ENCODE data around the gene AHNAK.
"Not testable (repeated sequence)": the region's sequence is repeated elsewhere in the genome, so short reads cannot be mapped to it uniquely, and the experiment has no call there.

The AHNAK gene, protein sequence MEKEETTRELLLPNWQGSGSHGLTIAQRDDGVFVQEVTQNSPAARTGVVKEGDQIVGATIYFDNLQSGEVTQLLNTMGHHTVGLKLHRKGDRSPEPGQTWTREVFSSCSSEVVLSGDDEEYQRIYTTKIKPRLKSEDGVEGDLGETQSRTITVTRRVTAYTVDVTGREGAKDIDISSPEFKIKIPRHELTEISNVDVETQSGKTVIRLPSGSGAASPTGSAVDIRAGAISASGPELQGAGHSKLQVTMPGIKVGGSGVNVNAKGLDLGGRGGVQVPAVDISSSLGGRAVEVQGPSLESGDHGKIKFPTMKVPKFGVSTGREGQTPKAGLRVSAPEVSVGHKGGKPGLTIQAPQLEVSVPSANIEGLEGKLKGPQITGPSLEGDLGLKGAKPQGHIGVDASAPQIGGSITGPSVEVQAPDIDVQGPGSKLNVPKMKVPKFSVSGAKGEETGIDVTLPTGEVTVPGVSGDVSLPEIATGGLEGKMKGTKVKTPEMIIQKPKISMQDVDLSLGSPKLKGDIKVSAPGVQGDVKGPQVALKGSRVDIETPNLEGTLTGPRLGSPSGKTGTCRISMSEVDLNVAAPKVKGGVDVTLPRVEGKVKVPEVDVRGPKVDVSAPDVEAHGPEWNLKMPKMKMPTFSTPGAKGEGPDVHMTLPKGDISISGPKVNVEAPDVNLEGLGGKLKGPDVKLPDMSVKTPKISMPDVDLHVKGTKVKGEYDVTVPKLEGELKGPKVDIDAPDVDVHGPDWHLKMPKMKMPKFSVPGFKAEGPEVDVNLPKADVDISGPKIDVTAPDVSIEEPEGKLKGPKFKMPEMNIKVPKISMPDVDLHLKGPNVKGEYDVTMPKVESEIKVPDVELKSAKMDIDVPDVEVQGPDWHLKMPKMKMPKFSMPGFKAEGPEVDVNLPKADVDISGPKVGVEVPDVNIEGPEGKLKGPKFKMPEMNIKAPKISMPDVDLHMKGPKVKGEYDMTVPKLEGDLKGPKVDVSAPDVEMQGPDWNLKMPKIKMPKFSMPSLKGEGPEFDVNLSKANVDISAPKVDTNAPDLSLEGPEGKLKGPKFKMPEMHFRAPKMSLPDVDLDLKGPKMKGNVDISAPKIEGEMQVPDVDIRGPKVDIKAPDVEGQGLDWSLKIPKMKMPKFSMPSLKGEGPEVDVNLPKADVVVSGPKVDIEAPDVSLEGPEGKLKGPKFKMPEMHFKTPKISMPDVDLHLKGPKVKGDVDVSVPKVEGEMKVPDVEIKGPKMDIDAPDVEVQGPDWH (N-terminal part only)

DNA sequence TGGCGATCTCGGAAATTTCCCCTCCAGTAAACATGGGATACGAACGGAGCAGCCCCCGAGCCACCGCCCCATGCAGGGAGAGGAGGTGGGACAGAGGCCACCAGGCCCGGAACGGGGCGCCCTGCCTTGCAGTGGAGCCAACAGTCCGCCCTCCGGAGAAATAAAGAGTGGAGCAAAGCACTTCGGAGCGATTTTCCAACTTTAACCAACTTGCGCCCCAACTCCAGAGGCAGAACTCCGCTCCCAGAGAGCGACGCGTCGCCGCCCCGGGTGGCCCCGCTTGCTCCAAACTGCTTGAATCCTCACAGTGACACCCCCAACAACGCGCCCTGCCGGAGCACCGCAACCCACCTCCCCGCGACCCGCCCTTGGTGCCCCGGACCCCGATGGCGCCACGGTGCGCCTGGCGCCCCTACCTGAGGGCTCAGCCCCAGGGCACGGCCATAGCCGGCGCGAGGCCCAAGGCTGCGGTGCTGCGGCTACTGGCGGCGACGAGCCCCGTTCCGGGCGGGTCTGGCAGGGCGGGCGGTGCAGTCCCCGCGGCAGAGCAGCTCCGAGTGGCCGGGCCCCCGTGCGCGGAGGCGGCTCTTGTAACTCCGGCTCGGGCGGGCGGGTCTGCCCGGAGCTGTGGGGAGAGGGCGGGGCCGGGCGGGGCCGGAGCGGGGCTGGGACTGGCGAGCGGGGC lies at the start of gene AHNAK:
Gene AHNAK (minus strand): TSS at position 563 of the 685 bp plus-strand sequence. CDS start 10,708 bp downstream, outside the sequence.
- DNase-seq, result peak; percentile 90

GRCh38 chr11:62595124-62595523 lies 48.5 kb upstream of the AHNAK start:
- DNase-seq, result no peak

DNA sequence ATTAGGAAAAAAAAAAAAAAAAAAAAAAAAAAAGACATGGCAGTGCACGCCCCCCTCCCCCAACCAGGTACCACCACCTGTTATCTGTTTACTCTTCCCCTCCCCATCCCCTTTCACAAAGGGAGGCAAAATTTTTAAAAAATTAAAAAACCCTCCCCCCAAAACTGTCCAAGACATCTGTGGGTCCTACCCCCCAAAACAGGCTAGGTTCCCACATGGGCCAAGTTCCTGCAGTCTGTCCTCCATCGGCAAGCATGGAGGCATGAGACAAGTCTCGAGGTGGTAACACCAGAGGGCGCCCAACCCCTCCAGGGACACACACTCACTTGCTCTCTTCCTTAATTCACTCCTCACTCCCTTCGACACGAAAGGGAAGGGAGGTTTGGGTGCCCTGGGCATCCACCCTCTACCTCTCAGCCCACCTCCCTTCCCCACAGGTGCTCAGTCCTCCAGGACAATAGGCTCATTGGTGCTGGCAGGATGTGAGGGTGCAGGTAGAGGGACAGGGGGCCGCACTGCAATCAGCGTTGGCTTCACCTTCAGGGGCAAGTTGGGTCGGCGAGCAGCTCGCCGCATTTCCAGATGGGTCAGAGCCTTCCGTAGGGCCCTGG lies 46.9 kb upstream of the AHNAK start:
- DNase-seq, result peak; percentile 92

- no peak for DNase-seq
Measured at GRCh38 chr11:62592989-62593421, 46.4 kb upstream of the AHNAK start.

DNA sequence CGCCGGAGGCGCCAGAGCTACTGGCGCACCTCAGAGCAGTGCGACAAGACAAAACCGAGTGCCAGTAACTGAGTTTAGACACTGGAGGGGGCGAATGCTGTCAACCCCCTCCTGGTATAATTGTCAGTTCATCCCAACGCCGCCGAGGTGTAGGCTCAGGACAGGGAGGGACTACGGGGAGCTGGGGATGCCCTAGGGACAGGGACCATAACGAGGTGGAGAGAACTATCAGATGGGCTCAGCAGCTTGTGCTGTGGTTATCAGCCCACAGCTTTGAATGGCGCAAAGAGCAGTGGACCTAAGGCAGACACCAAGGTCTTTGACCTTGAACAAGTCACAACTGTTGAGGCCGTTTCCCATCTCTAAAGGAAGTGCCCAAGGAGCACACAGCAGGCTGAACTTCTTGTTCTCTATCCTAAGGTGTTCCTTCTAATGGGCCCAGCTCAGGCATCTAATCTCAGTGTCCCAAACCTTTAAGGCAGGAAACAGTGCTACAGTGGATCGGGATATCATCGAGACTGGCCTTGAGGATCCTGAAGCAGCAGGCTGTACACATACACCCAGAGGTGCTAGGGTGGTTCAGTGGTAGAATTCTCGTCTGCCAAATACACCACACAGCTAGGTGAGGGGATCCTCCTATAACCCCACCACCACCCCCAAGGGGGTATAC lies 45.7 kb upstream of the AHNAK start:
- DNase-seq, result no peak

DNA sequence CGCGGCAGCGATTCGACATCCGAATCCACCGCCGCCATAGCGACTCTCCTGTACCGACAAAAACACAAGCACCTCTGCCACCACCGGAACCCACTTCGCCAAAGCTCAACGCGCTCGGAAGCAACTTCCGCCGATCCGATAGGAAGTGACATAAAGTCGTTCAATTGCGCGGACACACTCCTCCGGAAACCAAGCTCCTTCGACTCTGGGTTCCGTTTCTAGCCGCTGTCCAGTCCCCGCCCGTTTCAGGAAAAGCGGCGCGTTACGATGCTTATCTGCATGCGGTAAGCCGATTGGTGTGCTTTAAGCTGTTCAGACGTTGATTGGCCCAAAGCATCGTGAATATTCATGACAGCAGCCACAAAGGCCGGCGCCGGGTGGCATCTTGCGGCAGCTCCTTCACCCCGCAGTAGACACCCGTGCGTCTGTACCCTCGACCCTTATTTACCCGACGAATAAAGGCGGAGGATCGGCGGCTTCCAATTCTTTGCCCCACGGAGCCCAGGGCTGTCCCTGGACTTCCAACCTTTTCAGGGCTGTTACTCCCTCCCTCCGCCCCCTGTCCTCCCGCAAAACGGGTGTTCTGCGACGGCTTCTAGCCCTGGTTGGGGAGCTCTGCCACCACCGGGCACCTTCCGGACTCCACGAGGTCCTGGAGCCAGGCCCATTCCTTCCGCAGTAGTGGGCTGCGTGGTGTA lies 45.0 kb upstream of the AHNAK start, which contains the start of gene TUT1:
Gene TUT1 (minus strand): TSS at position 76 of the 698 bp plus-strand sequence. CDS start 38 bp downstream, at position 38.
- DNase-seq, result peak; percentile 98

- DNase-seq, result no peak
Measured at GRCh38 chr11:62588966-62589637, 42.5 kb upstream of the AHNAK start.

DNA sequence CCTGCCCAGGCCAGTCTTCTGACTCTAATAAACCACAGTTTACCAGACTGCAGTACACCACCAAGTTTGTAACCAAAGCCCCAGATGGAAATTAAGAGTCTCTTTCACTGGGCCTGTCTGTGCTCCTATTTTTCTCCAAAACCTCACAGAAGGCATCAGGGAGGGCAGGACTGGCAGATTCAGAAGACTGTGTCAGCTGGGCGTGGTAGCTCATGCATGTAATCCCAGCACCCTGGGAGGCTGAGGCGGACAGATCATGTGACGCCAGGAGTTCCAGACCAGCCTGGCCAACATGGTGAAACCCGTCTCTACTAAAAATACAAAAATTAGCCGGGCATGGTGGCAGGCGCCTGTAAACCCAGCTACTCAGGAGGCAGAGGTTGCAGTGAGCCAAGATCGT lies 38.8 kb upstream of the AHNAK start:
- DNase-seq, result not testable (repeated sequence)

GRCh38 chr11:62581735-62582134 lies 35.1 kb upstream of the AHNAK start:
- not testable (repeated sequence) for DNase-seq

DNA sequence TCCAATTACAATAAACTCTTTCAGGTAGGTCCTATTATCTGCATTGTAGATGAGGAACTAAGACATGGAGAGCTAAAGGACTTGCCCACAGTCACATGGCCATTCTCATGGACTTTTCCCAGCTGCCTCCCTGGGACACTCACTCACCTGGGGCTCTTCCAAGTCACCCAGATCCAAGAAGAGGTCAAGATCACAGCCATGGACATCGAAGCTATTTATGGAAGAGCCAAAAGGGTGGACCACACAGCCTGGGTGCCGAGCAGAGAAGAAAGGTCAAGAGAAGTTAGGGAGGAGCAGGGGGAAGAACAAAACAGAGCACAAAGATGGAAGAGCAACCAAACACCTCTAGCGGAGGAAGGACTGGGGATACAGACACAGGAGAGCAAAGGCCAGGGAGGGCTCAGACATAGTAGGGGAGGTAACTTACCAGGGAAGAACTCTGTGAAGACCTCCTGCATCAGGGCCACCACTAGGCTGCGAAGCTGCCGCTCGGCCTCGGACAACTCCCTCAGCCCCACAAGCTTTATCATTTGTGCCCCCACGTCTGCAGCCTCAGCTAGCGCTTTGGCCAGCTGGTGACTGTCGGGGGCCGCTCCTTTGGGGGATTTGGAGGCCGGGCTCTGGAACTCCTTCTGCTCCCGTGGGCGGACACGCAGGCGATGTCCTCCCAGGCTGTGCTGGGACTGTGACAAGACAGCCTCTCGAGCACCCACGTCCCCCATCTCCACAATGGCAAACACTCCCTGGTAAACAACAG lies 34.5 kb upstream of the AHNAK start:
- DNase-seq, result no peak

GRCh38 chr11:62579252-62579651 lies 32.6 kb upstream of the AHNAK start:
- no peak for DNase-seq

GRCh38 chr11:62578541-62578940 lies 31.9 kb upstream of the AHNAK start:
- no peak for DNase-seq

DNA sequence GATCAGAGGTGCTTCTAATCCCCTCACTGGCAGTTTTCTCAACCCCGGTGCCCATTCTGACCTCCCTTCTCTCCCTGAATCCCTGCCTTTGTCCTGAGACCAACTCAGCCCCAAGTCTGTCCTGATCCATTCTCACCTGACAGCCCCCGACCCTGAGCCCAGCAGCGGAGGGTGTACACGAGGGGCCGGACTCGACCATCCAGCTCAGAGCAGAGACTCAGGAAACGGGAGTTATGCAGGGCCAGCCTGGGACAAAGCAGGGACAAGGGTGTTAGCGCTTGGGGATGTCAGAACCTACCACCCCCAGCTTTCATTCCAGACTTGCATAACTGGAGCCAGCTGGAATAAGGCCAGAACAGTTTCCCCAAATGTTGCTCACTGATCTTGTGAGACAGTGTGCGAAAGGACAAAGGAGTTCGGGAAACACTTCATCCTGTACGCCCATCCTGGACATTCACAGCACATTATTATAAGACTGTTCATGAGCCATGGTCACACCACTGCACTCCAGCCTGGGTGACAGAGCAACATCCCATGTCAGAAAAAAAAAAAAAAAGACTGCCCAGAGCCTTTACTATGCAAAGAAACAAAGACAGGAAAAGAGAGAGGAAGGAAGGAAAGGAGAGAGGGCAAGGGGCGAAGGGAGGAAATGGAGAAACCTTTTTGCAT lies 30.6 kb upstream of the AHNAK start:
- DNase-seq, result no peak

- no peak for DNase-seq
Measured at GRCh38 chr11:62575837-62576236, 29.2 kb upstream of the AHNAK start.

GRCh38 chr11:62575156-62575555 lies 28.6 kb upstream of the AHNAK start:
- DNase-seq, result no peak

GRCh38 chr11:62574363-62575071 lies 27.9 kb upstream of the AHNAK start:
- DNase-seq, result no peak

GRCh38 chr11:62573592-62574362 lies 27.2 kb upstream of the AHNAK start, which contains the start of gene EEF1G:
Gene EEF1G (minus strand): TSS chr11:62573891. CDS start chr11:62573842, 49 bp downstream.
- DNase-seq, result peak; percentile 99

Measured in activated effector memory CD4-positive, alpha-beta T cell treated with anti-CD3 and anti-CD28 coated beads, Interleukin-2, amount 50 U/mL, for 16 hours (primary cell).